ENCODE measurements around the gene NT5C2.
A peak's percentile ranks its signal among the peaks of the same experiment; 100 is the strongest.

Gene NT5C2

GRCh38 chr10:103120977-103121735, 71.9 kb downstream of the NT5C2 start:
- DNase-seq = no peak

- DNase-seq = no peak
Measured at GRCh38 chr10:103120546-103120945, 72.5 kb downstream of the NT5C2 start.

DNA sequence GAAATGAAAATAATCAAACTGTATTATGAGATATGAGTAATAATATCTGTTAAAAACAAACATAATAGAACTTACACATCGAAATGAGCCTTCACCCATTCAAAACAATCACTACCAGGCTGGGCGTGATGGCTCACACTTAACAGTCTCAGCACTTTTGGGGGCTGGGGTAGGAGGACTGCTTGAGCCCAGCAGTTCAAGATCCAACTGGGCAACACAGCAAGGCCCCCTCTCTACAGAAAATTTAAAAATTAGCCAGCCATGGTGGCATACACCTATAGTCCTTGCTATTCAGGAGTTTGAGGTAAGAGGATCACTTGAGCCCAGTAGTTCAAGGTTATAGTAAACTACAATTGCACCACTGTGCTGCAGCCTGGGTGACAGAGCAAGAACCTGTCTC, 75.8 kb downstream of the NT5C2 start:
- no peak for DNase-seq

DNA sequence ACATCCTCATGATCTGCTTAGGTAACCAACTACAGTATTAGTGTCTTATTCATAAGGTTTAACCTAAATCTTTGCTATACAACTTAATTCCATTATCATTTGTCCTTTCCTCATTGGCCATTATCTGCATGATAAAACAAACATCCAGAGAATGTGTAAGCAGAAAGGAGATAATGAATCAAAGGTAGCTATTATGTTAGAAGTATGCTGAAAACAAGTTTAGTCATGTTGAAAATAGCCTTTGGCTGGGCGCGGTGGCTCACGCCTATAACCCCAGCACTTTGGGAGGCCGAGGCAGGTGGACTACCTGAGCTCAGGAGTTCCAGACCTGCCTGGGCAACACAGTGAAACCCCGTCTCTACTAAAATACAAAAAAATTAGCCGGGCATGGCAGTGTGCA, 78.2 kb downstream of the NT5C2 start:
- DNase-seq = no peak

DNA sequence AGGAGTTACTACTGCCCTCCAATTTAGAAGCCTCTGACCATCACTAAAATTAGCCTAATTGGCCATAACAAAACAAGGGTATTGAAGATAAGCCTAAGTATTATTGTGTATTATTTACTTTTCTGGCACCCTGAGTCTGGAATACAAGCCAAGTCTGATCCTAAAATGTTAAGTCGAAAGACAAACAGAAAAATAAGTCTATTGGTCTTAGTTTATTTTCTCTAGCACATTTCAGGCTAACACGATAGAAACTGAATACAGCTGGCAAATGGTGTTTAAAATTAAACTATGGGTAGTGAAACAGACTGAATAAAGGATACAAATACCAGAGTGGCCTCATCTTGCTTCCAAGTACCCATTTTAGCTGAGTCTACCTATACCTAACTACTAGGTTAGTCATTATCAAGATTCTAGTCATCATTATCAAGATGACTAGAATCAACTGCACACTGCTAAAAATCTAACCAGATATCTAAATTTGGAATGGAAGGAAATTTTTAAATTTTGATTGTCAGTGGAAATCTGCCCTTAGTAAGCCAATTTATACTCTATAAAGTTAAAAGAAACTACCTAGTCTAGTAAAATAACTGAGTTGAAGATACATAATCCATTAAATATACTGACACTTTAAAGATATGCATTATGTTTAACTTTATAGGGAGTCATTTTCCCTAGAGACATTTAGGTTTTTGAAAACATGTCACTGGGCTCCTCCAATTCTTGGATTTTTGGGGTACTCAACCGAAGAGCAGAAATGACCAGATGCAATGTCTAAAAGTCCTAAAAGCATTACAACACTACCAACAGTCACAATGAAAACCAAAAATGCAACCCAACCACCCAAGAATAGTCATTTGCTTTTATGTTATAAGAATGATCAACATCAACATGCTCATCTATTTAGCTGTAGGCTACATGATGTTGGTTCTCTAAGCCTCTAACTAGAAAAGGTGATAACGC, 80.9 kb downstream of the NT5C2 start:
- DNase-seq = no peak

GRCh38 chr10:103111031-103111917, 81.8 kb downstream of the NT5C2 start:
- DNase-seq = peak; percentile 31

DNA sequence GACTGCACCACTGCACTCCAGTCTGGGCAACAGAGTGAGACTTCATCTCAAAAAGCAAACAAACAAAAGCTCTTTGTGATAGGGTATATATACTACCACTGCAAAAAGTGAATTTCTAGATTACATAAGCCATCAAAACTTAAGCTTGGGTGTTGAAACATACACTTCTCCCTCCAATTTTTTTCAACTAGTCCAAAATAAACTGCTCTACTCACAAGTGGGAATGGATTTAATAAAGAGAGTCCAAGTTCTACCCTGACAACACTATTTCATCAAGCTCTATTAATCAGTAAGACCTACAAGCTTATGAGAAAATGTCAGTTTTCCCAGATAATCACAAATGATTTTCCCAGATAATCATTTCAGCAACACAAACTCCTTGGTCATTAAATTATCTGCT, 82.7 kb downstream of the NT5C2 start:
- no peak for DNase-seq

DNA sequence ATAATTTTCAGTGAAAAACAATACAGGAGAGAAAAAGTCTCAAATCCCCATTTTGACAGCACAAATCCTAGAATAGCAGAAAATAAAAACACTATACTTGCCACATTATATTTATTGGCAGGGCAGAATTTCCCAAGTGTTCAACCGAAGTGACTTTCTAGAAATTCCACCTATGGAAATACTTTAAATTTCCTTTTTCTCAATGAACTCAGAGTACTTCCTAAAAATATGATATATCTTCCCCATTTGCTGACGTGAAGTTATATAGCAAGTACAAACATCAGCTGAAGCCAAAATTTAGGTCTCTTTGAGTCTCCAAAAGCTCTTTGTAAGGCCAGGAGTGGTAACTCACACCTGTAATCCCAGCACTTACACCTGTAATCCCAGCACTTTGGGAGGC, 83.3 kb downstream of the NT5C2 start:
- no peak for DNase-seq

DNA sequence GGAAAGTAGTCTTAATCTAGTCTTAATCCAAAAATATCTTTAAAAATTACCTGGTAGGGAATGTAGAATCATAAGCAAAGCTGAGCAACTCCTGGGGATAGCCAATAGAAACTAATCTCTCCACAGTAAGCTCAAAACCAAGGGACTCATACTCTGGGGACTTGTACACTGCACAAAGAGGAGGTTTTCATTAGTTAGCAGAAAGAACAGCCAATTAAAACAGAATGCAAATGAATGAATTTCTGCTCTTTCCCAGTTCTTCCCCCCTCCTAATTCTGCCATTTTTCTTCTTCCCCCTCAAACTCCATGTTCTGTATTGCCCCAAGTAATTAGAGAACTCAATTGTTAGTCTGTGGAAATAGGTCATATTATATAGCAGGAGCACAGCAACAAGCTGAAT, 86.5 kb downstream of the NT5C2 start:
- no peak for DNase-seq

DNA sequence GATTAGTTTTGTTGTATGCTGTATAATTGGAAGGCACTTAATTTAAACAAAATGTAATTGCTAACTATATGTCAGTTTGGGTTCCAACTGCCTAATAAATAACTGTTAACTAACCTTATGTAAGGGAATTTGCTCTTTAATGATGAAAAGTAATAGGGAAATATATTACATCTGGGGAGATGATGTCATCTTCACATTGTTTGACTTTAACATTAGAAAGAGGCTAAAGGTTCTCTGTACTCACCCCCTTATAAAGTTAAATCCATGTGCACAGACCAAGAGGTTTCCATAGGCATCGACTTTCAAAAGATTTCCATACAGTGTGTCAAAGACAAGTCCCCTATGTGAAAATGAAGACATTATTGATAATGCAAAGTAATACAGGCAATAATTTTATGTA, 87.6 kb downstream of the NT5C2 start:
- DNase-seq = no peak

DNA sequence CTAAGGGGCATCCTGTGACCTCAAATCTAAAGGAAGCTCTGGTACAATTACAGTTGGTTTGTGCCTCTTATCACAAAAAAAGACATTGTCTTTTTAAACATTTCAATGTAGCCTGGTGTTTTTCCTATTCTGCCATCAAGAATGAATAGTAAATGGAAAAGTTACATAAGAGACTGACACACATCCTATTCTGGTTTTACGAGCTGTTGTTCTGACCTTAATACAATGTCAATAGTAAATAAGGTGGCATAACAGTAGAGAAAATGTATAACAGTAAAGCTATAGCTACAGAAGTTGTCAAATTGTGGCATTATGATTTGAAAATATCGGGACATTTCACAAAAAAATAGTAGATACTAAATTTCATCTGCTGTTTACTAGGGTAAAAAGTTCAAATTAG, 88.4 kb downstream of the NT5C2 start:
- DNase-seq = no peak

GRCh38 chr10:103103989-103104388, 89.1 kb downstream of the NT5C2 start:
- no peak for DNase-seq

- no peak for DNase-seq
Measured at GRCh38 chr10:103102195-103102594, 90.9 kb downstream of the NT5C2 start.

DNA sequence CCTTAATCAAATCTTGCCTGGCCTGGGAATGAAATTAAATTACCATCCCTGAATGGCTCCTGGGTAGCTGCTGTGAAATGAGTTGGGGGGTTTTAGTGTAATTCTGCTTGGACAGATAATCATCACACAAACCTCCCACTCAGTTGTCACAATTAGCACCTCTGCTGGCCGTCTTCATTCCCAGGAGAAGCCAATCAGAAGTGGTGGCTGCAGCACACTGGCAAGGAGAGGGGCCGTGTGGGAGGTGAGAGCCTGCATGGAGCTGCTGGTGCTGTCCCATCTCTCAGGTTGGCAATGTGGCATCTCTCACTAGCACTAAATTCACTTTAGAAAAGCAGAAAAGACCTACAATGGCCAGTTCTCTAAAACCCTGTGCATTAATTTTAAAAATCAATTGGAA, 92.5 kb downstream of the NT5C2 start:
- no peak for DNase-seq

GRCh38 chr10:103098240-103098639, 94.8 kb downstream of the NT5C2 start:
- no peak for DNase-seq

GRCh38 chr10:103096130-103096529, 96.9 kb downstream of the NT5C2 start:
- DNase-seq = no peak

GRCh38 chr10:103095005-103095404, 98.1 kb downstream of the NT5C2 start:
- no peak for DNase-seq

DNA sequence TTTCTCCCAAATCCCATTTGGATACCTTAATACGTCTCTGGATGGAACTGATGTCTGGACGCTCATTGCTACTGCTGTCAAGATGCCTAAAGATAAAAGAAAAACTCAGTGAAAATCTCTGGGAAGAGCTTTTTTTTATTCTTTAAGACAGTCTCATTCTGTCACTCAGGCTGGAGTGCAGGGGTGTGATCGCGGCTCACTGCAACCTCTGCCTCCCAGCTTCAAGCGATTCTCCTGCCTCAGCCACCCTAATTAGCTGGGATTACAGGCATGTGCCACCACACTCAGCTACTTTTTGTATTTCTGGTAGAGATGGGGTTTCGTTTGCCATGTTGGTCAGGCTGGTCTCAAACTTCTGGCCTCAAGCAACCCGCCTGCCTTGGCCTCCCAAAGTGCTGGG, 102.2 kb downstream of the NT5C2 start:
- DNase-seq = no peak

- DNase-seq = no peak
Measured at GRCh38 chr10:103089493-103089892, 103.6 kb downstream of the NT5C2 start.

DNA sequence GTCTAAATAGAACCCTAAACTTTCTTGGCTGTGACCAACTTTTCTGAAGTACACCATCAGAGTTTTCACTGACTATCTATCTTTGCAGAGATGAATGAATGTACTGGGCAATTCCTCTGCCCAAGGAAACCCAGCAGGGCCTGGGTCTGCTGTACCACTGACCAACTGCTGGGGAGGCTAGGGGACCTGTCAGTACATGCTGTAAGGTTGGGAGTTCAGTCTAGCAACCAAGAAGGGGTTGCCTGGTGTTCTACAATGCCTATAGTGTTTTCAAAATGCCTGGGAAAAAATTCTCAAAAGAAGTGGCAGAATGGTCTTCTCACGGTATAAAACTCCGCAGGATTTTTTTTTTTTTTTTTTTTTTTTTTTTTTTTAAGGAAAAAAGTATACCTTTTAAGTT, 106.3 kb downstream of the NT5C2 start:
- no peak for DNase-seq

DNA sequence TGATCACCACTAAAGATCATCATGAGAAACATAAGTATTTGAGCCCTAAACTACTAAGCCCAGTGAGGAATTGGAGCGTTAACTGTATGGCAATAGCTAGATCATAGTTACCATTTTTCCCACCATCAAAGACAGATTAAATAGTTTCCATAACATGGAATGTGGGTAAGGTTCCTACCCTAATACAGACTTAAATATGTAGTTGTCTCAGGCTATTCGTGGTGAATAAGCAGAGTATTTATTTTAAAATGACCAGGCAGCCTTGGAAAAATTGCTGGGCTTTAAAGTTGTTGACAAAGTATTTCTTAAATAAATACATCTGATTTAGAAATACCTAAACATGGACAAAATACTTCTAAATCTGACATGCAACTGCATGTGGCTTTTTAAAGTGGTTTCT, 106.8 kb downstream of the NT5C2 start:
- DNase-seq = no peak

GRCh38 chr10:103083977-103084320, 109.1 kb downstream of the NT5C2 start:
- no peak for DNase-seq

GRCh38 chr10:103083266-103083976, 109.7 kb downstream of the NT5C2 start:
- DNase-seq = no peak

All from fibroblast of skin of right quadriceps (primary cell).